ENCODE results near the gene SLC25A28.
"Not testable (repeated sequence)": the region's sequence is repeated elsewhere in the genome, so short reads cannot be mapped to it uniquely, and the experiment has no call there.

The SLC25A28 gene

DNA sequence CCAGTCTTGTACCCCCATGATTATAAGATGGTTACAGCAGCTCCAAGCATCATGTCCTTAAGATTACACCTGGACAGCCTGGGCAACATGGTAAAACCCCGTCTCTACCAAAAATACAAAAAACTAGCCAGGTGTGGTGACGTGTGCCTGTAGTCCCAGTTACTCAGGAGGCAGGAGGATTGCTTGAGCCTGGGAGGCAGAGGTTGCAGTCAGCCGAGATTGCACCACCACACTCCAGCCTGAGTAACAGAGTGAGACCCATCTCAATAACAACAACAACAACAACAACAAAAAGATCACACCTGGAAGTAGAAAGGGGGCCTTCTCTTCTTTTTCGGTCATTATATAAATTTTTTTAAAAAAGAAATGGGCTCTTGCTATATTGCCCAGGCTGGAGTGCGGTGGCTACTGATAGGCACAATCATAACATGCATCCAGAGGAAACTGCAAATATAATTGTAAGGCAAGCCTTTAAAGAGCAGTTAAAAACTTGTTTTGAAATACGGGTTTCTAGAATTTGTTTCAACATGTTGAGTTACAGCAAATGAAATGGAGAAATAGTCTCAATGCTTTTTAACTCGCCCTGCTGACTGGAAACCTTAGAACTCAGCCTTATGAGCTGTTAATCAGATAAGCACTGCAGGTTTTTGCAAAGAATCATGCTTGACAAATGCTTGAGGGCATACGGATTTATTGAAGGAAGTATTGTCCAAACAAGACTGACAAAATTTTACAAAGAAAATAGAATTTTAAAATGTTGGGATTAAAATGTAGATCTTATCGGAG is 34.3 kb upstream of the SLC25A28 start:
- no peaks in the 10 kb centered on the region for H3K9me3 ChIP-seq (ENCODE audit: control insufficient read depth, low read length)
- no peaks in the 10 kb centered on the region for H3K36me3 ChIP-seq (ENCODE audit: control insufficient read depth, insufficient read depth, low read length)
- H3K27ac ChIP-seq (ENCODE audit: low read depth, low read length, severe bottlenecking), result no peak overlapping the region
- no peak overlapping the region for H3K4me3 ChIP-seq (ENCODE audit: extremely low read depth, insufficient read depth, low read length, poor library complexity, severe bottlenecking)
- WGBS, 2 experiments (ENCODE audit: insufficient coverage in 2 of 2), result 79 to 81% methylated on average over 5 to 6 of the region's 9 CpGs
- no peaks in the 10 kb centered on the region for H3K4me1 ChIP-seq (ENCODE audit: control insufficient read depth, insufficient read depth, low read length, poor library complexity, severe bottlenecking)

DNA sequence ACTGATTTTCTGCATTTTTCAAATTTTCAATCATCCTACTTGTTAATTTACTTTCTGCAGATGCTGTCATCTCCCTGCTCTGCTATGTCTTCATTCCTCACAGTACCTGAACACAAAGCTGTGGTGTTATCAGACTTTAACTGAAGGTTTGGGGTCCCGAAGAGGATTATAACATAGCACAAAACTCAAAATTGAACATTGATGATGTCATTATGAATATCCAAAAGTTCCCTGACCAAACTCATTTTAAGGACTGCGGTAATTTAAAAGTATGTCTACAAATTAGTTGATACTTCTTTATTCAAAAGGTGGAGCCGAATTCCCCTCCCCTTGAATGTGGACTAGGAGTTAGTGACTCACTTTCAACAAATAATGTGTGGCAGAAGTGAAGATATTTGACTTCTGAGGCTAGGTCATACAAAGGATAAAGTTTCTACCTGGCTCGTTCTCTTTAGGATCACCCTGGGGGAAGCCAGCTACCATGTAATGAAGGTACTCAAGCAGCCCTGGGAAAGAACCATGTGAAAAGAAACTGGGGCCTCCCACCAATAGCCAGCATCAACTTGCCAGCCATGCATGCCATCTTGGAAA is 32.7 kb upstream of the SLC25A28 start:
- Histone ChIP-seq H3K4me1 (ENCODE audit: control insufficient read depth, insufficient read depth, low read length, poor library complexity, severe bottlenecking) (no peaks in the 10 kb centered on the region), H3K4me3 (ENCODE audit: extremely low read depth, insufficient read depth, low read length, poor library complexity, severe bottlenecking) (no peak overlapping the region), H3K36me3 (ENCODE audit: control insufficient read depth, insufficient read depth, low read length) (no peaks in the 10 kb centered on the region), H3K9me3 (ENCODE audit: control insufficient read depth, low read length) (no peaks in the 10 kb centered on the region), H3K27ac (ENCODE audit: low read depth, low read length, severe bottlenecking) (no peak overlapping the region)
- 85 to 100% methylated on average over 1 of the region's 4 CpGs for WGBS, 2 experiments (ENCODE audit: insufficient coverage in 2 of 2)

DNA sequence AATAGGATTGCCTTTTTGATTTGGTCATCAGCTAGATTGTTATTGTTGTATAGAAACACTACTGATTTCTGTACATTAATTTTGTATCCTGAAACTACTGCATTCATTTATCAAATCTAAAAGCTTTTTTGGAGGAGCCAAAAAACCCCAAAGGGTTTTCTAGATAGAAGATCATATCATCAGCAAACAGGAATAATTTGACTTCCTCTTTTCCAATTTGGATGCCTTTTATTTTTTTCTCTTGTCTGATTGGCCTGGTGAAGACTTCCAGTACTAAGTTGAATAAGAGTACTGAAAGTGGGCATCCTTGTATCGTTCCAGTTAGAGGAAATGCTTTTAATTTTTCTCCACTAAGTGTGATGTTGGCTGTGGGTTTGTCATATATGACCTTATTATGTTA is 28.5 kb upstream of the SLC25A28 start:
- no peak overlapping the region for H3K27ac ChIP-seq (ENCODE audit: low read depth, low read length, severe bottlenecking)
- no peaks in the 10 kb centered on the region for H3K4me1 ChIP-seq (ENCODE audit: control insufficient read depth, insufficient read depth, low read length, poor library complexity, severe bottlenecking)
- no peaks in the 10 kb centered on the region for H3K9me3 ChIP-seq (ENCODE audit: control insufficient read depth, low read length)
- 0% methylated on average over 1 of the region's 1 CpG; no CpG with 5 or more reads in 1 of the 2 experiments for WGBS, 2 experiments (ENCODE audit: insufficient coverage in 2 of 2)
- H3K4me3 ChIP-seq (ENCODE audit: extremely low read depth, insufficient read depth, low read length, poor library complexity, severe bottlenecking), result no peak overlapping the region
- H3K36me3 ChIP-seq (ENCODE audit: control insufficient read depth, insufficient read depth, low read length), result no peaks in the 10 kb centered on the region

DNA sequence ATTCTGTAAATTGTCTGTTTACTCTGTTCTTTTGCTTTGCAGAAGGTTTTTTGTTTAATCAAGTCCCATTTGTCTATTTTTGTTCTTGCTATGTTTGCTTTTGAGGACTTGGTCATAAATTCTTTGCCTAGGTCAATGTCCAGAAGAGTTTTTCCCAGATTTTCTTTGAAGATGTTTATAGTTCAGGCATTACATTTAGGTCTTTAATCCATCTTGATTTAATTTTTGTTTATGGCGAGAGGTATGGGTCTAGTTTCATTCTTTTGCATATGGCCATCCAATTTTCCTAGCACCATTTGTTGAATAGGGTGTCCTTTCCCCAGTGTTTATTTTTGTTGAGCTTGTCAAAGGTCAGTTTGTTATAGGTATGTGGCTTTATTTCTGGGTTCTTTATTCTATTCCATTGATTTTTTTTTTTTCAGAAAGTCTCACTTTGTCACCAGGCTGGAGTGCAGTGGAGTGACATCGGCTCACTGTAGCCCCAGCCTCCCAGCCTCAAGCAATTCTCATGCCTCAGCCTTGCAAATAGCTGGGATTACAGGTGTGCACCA is 27.4 kb upstream of the SLC25A28 start:
- WGBS, 2 experiments (ENCODE audit: insufficient coverage in 2 of 2), result 71 to 86% methylated on average over 1 of the region's 2 CpGs
- Histone ChIP-seq H3K27ac (ENCODE audit: low read depth, low read length, severe bottlenecking) (no peak overlapping the region), H3K4me3 (ENCODE audit: extremely low read depth, insufficient read depth, low read length, poor library complexity, severe bottlenecking) (no peak overlapping the region), H3K36me3 (ENCODE audit: control insufficient read depth, insufficient read depth, low read length) (no peaks in the 10 kb centered on the region), H3K4me1 (ENCODE audit: control insufficient read depth, insufficient read depth, low read length, poor library complexity, severe bottlenecking) (no peaks in the 10 kb centered on the region), H3K9me3 (ENCODE audit: control insufficient read depth, low read length) (no peaks in the 10 kb centered on the region)

DNA sequence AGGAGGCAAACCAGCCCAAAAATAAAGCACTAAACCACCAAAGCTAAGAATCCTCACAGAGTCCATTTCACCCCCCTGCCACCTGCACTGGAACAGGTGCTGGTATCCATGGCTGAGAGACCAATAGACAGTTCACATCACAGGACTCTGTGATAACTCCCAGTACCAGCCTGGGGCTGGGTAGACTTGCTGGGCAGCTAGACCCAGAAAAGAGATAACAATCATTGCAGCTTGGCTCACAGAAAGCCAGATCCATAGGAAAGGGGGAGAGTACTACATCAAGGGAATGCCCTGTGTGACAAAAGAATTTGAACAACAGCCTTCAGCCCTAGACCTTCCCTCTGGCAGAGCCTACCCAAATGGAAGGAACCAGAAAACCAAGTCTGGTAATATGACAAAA is 13.6 kb upstream of the SLC25A28 start:
- Histone ChIP-seq H3K4me3 (ENCODE audit: extremely low read depth, insufficient read depth, low read length, poor library complexity, severe bottlenecking) (no peak overlapping the region), H3K36me3 (ENCODE audit: control insufficient read depth, insufficient read depth, low read length) (no peaks in the 10 kb centered on the region), H3K27ac (ENCODE audit: low read depth, low read length, severe bottlenecking) (no peak overlapping the region), H3K4me1 (ENCODE audit: control insufficient read depth, insufficient read depth, low read length, poor library complexity, severe bottlenecking) (no peaks in the 10 kb centered on the region), H3K9me3 (ENCODE audit: control insufficient read depth, low read length) (no peaks in the 10 kb centered on the region)

DNA sequence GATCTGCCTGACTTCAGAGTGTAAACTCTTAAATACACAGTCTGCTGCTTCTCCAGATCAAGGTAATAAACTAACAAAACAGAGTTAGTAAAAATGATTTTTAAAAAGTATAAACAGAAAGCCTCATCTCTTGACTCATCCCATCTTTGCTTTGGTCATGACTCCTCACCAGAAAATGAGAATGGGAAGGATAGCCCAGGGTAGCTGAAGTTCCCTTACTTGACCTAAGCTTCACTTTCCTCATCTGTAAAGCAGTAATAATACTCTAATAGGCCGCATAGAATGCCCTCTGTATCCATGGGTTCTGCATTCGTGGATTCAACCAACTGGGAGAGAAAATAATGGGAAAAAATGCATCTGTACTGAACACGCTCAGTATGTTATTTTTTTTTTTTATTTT is 11.3 kb upstream of the SLC25A28 start:
- WGBS, 2 experiments (ENCODE audit: insufficient coverage in 2 of 2), result no CpG with 5 or more reads among the region's 3 CpGs
- Histone ChIP-seq H3K36me3 (ENCODE audit: control insufficient read depth, insufficient read depth, low read length) (no peaks in the 10 kb centered on the region), H3K9me3 (ENCODE audit: control insufficient read depth, low read length) (no peaks in the 10 kb centered on the region), H3K4me1 (ENCODE audit: control insufficient read depth, insufficient read depth, low read length, poor library complexity, severe bottlenecking) (no peaks in the 10 kb centered on the region), H3K27ac (ENCODE audit: low read depth, low read length, severe bottlenecking) (no peak overlapping the region), H3K4me3 (ENCODE audit: extremely low read depth, insufficient read depth, low read length, poor library complexity, severe bottlenecking) (no peak overlapping the region)

DNA sequence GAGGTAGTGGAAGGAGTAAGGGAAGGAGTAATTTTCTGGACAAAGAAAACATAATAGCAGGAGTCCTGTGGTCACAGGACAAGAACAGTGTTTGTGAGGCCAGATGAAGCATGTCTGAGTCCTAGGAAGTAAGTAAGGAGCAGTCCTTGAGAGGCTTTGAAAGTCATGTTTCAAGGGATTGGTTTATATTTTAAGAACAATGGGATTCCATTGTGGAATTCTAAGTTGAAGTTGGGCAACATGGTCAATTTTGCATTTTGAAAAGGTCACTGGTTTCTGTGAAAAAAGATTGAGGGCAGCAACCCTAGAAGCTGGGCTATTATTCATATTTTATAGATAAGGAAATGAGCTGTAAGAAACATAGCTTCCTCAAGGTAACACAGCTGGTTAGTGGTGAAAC is 10.8 kb upstream of the SLC25A28 start:
- Histone ChIP-seq H3K27ac (ENCODE audit: low read depth, low read length, severe bottlenecking) (no peak overlapping the region), H3K36me3 (ENCODE audit: control insufficient read depth, insufficient read depth, low read length) (no peaks in the 10 kb centered on the region), H3K9me3 (ENCODE audit: control insufficient read depth, low read length) (no peaks in the 10 kb centered on the region), H3K4me1 (ENCODE audit: control insufficient read depth, insufficient read depth, low read length, poor library complexity, severe bottlenecking) (no peaks in the 10 kb centered on the region), H3K4me3 (ENCODE audit: extremely low read depth, insufficient read depth, low read length, poor library complexity, severe bottlenecking) (no peak overlapping the region)

DNA sequence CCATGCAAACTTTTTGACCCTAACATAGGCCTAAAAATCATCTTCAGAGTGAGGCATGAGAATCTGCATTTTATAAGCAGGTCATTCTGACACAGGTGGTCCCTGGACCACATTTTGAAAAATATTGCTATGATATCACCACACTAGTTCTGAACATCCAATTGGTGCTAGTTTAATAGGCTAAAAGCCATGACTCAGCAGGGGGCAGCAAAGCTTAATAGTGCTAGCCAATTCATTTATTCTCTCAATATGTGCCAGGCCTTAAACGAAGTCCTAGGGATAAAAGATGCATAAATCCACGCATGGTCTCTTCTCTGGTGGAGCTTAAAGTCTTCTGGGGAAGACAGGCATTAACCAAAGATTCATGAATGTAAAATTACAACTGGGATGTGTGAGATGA is 10.2 kb upstream of the SLC25A28 start:
- Histone ChIP-seq H3K36me3 (ENCODE audit: control insufficient read depth, insufficient read depth, low read length) (no peaks in the 10 kb centered on the region), H3K4me1 (ENCODE audit: control insufficient read depth, insufficient read depth, low read length, poor library complexity, severe bottlenecking) (no peaks in the 10 kb centered on the region), H3K9me3 (ENCODE audit: control insufficient read depth, low read length) (no peaks in the 10 kb centered on the region), H3K4me3 (ENCODE audit: extremely low read depth, insufficient read depth, low read length, poor library complexity, severe bottlenecking) (no peak overlapping the region), H3K27ac (ENCODE audit: low read depth, low read length, severe bottlenecking) (no peak overlapping the region)
- 92% methylated on average over 2 of the region's 2 CpGs; no CpG with 5 or more reads in 1 of the 2 experiments for WGBS, 2 experiments (ENCODE audit: insufficient coverage in 2 of 2)

DNA sequence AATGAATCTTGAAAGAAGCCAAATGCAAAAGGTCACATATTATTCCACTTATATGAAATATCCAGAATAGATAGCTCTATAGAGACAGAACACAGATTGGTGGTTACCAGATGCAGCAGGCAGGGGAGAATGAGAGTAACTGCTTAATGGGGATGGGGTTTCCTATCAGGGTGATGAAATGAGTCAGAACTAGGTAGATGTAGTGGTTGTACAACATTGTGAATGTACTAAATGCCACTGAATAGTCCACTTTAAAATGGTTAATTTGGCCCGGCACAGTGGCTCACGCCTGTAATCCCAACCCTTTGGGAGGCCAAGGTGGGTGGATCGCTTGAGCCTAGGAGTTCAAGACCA is 9.4 kb upstream of the SLC25A28 start:
- Histone ChIP-seq H3K4me3 (ENCODE audit: extremely low read depth, insufficient read depth, low read length, poor library complexity, severe bottlenecking) (no peak overlapping the region), H3K27ac (ENCODE audit: low read depth, low read length, severe bottlenecking) (no peak overlapping the region), H3K9me3 (ENCODE audit: control insufficient read depth, low read length) (no peaks in the 10 kb centered on the region), H3K4me1 (ENCODE audit: control insufficient read depth, insufficient read depth, low read length, poor library complexity, severe bottlenecking) (no peaks in the 10 kb centered on the region), H3K36me3 (ENCODE audit: control insufficient read depth, insufficient read depth, low read length) (no peaks in the 10 kb centered on the region)
- WGBS, 2 experiments (ENCODE audit: insufficient coverage in 2 of 2), result 80% methylated on average over 1 of the region's 3 CpGs; no CpG with 5 or more reads in 1 of the 2 experiments

DNA sequence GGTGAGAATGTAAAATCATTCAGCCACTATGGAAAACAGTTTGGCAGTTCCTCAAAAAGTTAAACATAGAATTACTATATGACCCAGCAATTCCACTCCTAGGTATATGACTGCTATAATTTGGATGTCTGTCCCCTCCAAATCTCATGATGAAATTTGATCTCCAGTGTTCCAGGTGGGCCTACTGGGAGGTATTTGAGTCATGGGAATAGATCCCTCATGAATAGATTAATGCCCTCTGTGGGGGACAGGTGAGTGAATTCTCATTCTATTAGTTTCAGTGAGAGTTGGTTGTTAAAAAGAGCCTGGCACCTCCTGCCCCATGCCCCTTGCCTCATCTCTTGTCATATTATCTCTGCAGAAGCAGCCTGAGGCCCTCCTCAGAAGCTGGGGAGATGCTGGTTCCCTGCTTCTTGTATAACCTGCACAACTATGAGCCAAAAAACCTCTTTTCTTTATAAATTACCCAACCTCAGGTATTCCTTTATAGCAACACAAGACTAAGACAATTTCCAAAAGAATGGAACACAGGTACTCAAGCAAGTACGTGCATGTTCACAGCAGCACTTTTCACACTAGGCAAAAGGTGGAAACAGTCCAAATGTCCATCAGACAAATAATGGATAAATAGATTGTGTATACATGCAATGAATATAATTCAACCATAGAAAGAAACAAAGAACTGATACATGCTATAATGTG is 8.8 kb upstream of the SLC25A28 start:
- no peaks in the 10 kb centered on the region for H3K9me3 ChIP-seq (ENCODE audit: control insufficient read depth, low read length)
- H3K27ac ChIP-seq (ENCODE audit: low read depth, low read length, severe bottlenecking), result no peak overlapping the region
- no peaks in the 10 kb centered on the region for H3K4me1 ChIP-seq (ENCODE audit: control insufficient read depth, insufficient read depth, low read length, poor library complexity, severe bottlenecking)
- no CpG with 5 or more reads among the region's 1 CpG for WGBS, 2 experiments (ENCODE audit: insufficient coverage in 2 of 2)
- H3K36me3 ChIP-seq (ENCODE audit: control insufficient read depth, insufficient read depth, low read length), result no peaks in the 10 kb centered on the region
- no peak overlapping the region for H3K4me3 ChIP-seq (ENCODE audit: extremely low read depth, insufficient read depth, low read length, poor library complexity, severe bottlenecking)

DNA sequence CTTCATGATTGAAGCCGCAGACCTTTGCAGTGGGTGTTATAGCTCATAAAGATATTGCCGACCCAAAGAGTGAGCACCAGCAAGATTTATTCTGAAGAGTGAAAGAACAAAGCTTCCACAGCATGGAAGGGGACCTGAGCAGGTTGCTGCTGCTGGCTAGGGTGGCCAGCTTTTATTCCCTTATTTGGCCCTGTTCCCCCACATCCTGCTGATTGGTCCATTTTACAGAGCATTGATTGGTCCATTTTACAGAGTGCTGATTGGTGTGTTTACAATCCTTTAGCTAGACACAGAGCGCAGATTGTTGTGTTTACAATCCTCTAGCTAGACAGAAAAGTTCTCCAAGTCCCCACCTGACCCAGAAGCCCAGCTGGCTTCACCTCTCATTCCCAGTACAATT is 4.9 kb upstream of the SLC25A28 start:
- not testable (repeated sequence) for H3K4me1 ChIP-seq (ENCODE audit: control insufficient read depth, insufficient read depth, low read length, poor library complexity, severe bottlenecking); H3K36me3 ChIP-seq (ENCODE audit: control insufficient read depth, insufficient read depth, low read length); H3K27ac ChIP-seq (ENCODE audit: low read depth, low read length, severe bottlenecking); H3K4me3 ChIP-seq (ENCODE audit: extremely low read depth, insufficient read depth, low read length, poor library complexity, severe bottlenecking); H3K9me3 ChIP-seq (ENCODE audit: control insufficient read depth, low read length)
- 0 to 45% methylated on average over 1 to 2 of the region's 3 CpGs for WGBS, 2 experiments (ENCODE audit: insufficient coverage in 2 of 2)

Data from mesodermal cell (in vitro differentiated cells).